GM23248 (cell line): Measurements from ENCODE around the gene DYNLT1.

Source experiments
- EZH2 ChIP-seq: fragments of 200-600 bp; sonication (generic); IDR thresholded peaks from 2 replicates; pipeline ENCODE4 v1.6.1; 2018; ENCODE audit warnings: antibody characterized with exemption, mild to moderate bottlenecking; ENCODE audit not compliant: insufficient read depth, poor library complexity, severe bottlenecking
- EZH2phosphoT487 ChIP-seq: fragments of 200-600 bp; sonication (generic); IDR thresholded peaks from 2 replicates; pipeline ENCODE4 v1.6.1; 2018; ENCODE audit warnings: antibody characterized with exemption, moderate library complexity, mild to moderate bottlenecking, low read depth; ENCODE audit not compliant: insufficient read depth

DNA sequence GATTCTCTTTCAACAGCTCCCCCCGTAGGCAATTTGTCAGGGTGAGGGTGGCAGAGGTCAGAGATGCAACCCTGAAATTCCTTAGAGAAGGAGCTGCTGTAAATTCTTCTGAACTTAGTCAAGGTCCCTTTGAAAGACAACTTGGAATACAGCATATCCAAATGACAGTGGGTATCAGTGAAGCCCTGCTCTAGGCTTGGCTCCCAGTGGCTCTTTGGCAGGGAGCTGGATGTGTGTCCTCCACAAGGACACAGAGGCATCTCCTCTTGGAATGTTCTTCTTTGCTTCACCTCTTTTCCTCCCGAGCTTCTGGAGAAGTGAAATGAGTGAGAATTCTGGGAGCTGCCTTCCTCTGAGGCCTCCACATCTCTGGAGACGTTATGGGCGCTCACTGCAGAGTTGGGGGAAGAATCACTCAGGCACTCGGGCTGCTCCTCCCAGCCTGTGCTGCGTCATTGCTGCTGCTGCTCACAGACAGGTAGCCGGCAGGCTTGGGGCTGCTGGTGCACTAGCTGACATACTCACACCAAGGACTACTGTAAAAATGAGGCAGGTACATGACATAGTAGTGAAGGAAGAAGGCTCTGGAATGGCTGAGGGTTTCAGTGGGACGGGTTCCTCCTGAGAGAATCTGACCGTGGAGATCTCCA, 34.1 kb downstream of the DYNLT1 start:
- TF ChIP-seq EZH2phosphoT487: no peak
- no peak for TF ChIP-seq EZH2
